ENCODE measurements around the gene CPSF6.
A peak's percentile ranks its signal among the peaks of the same experiment; 100 is the strongest.
"Not testable (repeated sequence)": the region's sequence is repeated elsewhere in the genome, so short reads cannot be mapped to it uniquely, and the experiment has no call there.

Gene CPSF6

GRCh38 chr12:69262264-69262974 lies 23.1 kb downstream of the CPSF6 start:
- no peak for DNase-seq

DNA sequence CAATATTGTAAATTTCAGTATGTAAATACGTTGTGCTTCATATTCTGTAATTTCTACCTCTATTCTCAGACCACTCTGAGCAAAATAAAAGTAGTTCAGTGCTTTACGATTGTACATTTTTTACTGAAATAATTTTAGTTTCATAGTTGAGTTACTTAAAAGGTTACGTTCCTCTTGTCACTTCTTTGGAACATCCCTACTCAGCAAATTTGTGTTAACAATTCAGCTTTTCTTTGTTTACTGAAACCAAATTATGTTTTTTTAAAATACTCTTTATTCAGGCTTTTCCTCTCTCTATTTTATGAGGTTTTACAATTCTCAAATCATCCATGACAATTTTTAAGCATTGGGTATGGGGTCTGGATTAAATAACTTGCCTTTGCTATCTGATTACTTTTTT lies 25.8 kb downstream of the CPSF6 start:
- DNase-seq, result no peak

DNA sequence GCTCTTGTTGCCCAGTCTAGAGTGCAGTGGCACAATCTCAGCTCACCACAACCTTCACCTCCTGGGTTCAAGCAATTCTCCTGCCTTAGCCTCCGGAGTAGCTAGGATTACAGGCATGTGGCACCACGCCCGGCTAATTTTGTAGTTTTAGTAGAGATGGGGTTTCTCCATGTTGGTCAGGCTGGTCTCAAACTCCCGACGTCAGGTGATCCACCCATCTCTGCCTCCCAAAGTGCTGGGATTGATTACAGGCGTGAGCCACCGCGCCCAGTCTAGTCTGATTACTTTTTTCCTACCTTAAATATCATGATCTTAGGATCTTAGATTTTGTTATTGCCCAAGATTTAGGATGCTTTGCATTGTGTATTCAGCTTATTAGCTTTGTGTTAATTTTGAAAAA lies 26.3 kb downstream of the CPSF6 start:
- DNase-seq, result not testable (repeated sequence)

GRCh38 chr12:69266036-69266635 lies 26.8 kb downstream of the CPSF6 start:
- peak; percentile 34 for DNase-seq

DNA sequence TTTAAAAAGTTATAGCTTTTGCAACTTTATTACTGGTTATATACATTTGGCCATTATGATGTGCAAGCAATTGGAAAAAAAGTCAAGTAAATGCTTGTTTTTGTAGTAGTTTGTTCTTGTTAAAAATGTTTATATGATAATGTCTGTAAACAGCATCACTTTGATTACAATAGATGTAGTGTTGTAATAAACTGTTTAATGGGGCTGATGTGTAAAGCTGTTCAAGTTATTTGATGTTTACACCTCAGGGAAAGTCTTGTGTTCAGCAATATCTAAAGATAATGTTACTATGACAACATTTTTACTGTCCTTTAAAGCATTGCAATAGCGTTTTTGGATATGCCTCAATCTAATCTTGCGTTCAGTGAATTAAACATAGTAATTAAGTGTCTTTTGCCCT lies 30.4 kb downstream of the CPSF6 start:
- no peak for DNase-seq

GRCh38 chr12:69272511-69272910 lies 33.1 kb downstream of the CPSF6 start:
- DNase-seq, result no peak

GRCh38 chr12:69274861-69275260 lies 35.5 kb downstream of the CPSF6 start:
- DNase-seq, result no peak

DNA sequence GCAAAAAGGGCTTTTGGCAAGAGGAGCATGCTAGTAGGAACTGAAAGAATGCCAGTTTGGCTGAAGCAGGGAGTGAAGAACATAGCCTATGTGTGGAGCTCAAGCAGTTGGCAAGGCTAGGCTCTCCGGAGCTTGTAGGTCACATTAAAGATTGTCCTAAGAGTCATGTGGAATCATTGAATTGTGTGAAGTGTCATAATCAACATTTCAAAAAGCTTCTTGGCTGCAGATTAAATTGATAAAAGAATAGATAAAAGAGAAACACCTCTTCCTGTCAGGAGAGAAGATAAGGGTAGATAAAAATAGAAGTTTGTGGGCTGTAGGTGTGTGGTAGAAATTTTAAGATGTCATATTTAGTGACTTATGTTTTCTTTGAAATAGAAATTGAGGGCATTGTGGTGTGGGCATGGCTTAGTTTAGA lies 36.1 kb downstream of the CPSF6 start:
- DNase-seq, result no peak

DNA sequence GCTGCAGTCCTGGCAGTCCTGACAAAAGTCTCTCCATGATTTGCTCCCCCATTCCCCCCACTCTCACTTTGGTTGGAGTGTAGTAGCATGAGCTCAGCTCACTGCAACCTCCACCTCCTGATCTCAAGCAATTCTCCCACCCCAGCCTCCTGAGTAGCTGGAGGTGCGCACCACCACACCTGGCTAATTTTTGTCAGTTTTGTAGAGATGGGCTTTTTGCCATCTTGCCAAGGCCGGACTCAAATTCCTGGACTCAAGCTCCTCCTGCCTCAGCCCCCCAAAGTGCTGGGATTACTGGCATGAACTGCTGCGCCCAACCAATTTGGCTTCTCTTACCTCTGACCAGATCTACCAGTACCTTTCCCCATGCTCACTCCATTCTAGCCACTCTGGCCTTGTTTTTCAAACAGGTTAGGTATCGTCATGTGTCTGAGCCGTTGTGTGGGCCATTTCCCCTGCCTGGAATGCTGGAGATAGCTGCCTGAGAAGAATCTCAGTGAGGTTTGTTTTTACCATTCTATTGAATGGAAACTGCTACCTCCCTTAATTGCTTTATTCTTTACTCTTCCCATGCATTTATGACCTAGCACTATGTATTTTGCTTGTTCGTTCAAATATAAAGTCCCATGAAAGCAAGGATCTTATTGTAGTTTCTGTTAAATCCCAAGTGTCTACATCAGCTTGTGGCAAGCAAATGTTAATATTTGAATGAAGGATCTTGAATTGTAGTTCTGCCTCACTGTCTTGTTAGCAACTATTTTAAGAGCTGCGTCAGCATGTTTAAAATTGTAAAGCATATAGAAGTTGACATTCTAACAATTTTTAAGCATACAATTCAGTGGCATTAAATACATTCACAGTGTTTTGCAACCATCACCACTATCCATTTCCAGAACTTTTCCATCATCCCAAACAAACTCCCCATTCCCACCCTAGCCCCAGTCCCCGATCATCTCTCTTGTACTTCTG lies 39.7 kb downstream of the CPSF6 start:
- DNase-seq, result no peak

DNA sequence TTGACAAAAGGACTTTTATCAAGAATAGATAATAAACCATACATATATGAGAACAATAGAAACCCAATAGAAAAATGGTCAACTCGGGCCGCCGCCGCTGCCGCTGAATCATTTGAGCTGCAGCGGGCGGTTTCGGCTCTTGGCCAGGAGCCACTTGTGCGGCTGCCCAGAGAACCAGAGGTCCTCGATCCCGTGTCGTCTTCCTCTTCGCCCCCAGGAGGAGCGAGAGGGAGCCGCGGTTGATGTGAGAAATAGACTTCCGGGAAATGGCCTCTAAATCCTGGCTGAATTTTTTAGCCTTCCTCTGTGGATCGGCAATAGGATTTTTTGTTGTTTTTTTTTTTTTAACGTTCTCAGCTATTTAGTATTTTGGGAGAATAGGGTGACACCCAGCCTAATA lies 44.8 kb downstream of the CPSF6 start:
- peak; percentile 67 for DNase-seq

GRCh38 chr12:69287556-69287955 lies 48.2 kb downstream of the CPSF6 start:
- no peak for DNase-seq

DNA sequence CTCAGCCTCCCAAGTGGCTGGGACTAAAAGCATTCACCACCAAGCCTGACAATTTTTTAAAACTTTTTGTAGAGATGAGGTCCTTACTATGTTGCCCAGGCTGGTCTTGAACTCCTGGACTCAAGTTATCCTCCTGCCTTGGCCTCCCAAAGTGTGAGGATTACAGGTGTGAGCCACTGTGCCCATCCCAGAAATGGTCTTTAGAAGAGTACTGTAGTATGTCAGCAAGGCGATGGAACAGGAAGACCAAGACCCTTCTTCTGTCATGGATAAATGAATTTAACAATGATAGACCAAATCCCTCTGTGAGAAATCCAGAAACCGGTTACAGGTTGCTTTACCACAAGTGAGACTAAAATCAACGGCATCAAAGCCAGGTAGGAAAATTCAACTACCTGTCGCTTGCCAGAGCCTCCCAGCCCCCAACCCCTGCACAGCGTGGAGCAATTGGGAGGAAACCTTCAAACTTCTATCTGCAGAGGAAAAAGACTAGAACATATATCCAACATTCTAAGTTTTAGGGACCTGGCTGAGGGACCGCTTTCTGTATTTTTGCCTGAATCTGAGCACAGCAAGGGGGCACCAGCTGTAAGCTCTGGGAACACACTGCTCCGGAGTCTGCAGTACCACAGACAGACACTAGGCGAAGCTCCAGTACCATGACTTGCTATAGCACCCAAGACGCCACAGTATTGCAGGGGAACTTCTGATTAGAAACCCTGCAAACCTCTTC lies 51.3 kb downstream of the CPSF6 start:
- peak; percentile 69 for DNase-seq

DNA sequence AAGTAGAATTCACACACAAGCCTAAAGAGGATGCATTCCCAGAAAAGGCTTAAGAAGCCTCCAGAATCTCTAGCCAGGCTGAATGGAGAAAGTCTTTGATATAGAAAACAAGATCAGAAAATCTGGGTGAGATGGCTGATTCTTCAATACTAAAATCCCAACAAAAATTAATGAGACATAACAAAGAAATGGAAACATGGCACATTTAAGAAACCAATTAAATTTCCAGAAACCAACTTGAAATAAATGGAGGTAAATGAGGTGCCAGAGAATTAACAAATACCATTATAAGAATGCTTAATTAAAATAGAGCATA lies 51.9 kb downstream of the CPSF6 start:
- no peak for DNase-seq

DNA sequence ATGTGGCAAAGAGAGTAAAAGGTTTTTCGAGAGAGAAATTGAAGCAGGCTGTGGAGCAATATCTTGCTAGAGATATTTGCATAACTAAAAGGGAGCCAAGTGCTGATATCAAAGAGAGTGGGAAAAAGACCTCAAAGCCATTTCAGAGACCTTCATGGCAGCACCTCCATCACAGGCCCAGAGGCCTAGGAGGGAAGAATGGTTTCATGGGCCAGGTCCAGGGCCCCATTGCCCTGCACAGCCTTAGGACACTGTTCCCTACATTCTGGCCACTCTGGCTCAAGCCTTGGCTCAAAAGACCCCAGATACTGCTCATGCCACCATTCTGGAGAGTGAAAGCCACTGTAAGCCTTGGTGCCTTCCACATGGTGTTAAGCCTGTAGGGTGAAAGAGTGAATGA lies 58.8 kb downstream of the CPSF6 start:
- DNase-seq, result no peak

DNA sequence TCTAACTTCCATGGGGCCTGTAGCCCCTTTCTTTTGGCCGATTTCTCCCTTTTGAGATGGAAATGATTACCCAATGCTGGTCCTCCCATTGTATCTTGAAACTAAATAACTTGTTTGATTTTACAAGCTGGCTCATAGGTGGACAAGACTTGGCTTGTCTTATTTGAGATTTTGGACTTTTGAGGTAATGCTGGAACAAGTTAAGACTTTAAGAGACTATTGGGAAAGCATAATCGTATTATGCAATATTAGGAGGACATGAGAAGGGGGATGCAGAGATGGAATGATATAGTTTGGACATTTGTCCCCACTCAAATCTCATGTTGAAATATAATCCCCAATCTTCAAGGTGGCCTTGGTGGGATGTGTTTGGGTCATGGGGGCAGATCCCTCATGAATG lies 59.6 kb downstream of the CPSF6 start:
- DNase-seq, result no peak

GRCh38 chr12:69304284-69304683 lies 64.9 kb downstream of the CPSF6 start:
- DNase-seq, result no peak

DNA sequence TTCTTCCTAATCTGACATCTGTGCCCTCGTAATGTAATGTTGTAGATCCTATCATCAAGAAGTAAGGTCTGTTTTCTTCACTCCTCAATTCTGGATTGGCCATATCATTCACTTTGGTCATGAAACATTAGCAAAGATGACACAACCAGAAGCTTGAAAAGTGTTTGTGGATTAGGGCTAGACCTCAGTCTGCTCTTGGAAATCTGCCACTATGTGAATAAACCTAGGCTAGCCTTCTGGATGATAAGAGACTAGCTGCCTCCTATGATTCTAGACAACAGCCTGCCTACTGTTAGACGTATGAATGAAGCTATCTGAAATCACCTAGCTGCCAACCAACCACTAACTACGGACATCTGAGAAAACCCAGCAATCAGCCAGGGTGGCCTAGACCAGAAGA lies 70.1 kb downstream of the CPSF6 start:
- peak; percentile 82 for DNase-seq

DNA sequence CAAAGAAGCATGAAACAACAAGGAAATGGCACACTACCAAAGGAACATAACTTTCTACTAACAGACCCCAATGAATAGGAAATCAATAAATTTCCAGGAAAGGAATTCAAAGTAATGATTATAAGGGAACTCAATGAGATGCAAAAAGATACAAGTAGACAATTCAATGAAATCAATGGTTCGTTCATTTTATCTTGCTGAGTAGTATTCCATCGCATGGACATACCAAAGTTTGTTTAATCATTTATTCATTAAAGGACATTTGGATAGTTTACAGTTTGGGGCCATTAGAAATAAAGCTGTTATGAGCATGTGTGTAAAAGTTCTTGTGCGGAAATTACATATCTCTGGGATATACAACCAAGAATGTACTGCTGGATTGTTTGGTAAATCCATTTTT lies 73.8 kb downstream of the CPSF6 start:
- no peak for DNase-seq

DNA sequence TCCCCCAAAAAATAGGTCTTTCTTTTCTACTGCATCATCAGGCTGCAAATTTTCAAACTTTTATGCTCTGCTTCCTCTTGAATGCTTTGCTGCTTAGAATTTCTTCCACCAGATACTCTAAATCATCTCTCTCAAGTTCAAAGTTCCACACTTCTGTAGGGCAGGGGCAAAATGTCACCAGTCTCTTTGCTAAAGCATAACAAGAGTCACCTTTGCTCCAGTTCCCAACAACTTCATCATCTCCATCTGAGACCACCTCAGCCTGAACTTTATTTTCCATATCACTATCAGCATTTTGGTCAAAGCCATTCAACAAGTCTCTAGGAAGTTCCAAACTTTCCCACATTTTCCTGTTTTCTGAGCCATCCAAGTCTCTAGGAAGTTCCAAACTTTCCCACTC lies 77.4 kb downstream of the CPSF6 start:
- DNase-seq, result not testable (repeated sequence)

- DNase-seq, result not testable (repeated sequence)
Measured at GRCh38 chr12:69317233-69317632, 77.9 kb downstream of the CPSF6 start.

GRCh38 chr12:69318225-69318624 lies 78.9 kb downstream of the CPSF6 start:
- no peak for DNase-seq

- DNase-seq, result peak; percentile 79
Measured at GRCh38 chr12:69321351-69321750, 82.0 kb downstream of the CPSF6 start.

All from NCI-H226 (cell line).